HepG2 (cell line): ENCODE measurements around the gene RDH8. TPM values are rescaled to one million over a fixed set of nuclear protein-coding genes. Genes with fewer than 3 reads are reported as not detected.

Experiments
- ATAC-seq: fragments of 200-7000 bp; cut with Tn5 transposase; 3 replicates; pipeline ENCODE4 v1.9.1; 2020; ENCODE audit warnings: mild to moderate bottlenecking, moderate library complexity
- BruUV-seq: library from RNA; stranded (reverse); fragments of 400-500 nt; replicated peaks from 2 replicates; lab custom pipeline; 2021; lab: Mats Ljungman, UMichigan
- CTCF ChIA-PET: fragments of 300-600 bp; formaldehyde crosslinking; extraction: SDS; loops from one replicate; lab custom pipeline; 2021; ENCODE audit warnings: low total read pairs, inconsistent platforms, low intra/inter-chr PET ratio; lab: Yijun Ruan, JAX
- POLR2A ChIA-PET: fragments of 350-600 bp; sonication (Branson Sonifier 250); formaldehyde crosslinking; loops from one replicate; lab custom pipeline; 2020; ENCODE audit warnings: antibody characterized with exemption, inconsistent platforms; lab: Yijun Ruan, JAX
- DNase-seq: peaks from one replicate; pipeline ENCODE4 v3.0.0-alpha.2; 2015; ENCODE audit warnings: low spot score
- FAIRE-seq: peaks from 3 replicates; lab custom pipeline; 2011; peaks lifted over from hg19 to GRCh38; lab: Jason Lieb, UNC
- H2AFZ ChIP-seq: one replicate; pipeline ENCODE4 v1.6.1; 2011; ENCODE audit warnings: low read length, inconsistent platforms
- H3K27ac ChIP-seq: fragments of 300-600 bp; 3 replicates; pipeline ENCODE4 v1.8.0; 2011; ENCODE audit warnings: mixed run types, mild to moderate bottlenecking, mixed read lengths, low read length, inconsistent platforms; ENCODE audit not compliant: insufficient read depth; ENCODE audit errors: extremely low read length
- H3K27me3 ChIP-seq, 2 experiments: fragments of 200-600 bp in 1 of 2; 2 replicates in 1 of 2; 3 replicates in 1 of 2; pipeline versions ENCODE4 v1.6.0 to v1.8.0; 2011; ENCODE audit warnings: low read length in 2 of 2, mild to moderate bottlenecking in 2 of 2, moderate library complexity in 2 of 2, inconsistent platforms in 1 of 2; ENCODE audit not compliant: insufficient read depth in 2 of 2, control insufficient read depth in 1 of 2
- H3K36me3 ChIP-seq, 2 experiments: fragments of 200-600 bp in 1 of 2; replicated peaks in 1 of 2; 2 replicates in 1 of 2; 3 replicates in 1 of 2; pipeline versions ENCODE4 v1.5.1 to v1.8.0; 2011; ENCODE audit warnings: low read length in 2 of 2, inconsistent platforms in 1 of 2; ENCODE audit not compliant: insufficient read depth in 2 of 2, control insufficient read depth in 1 of 2
- H3K4me1 ChIP-seq: 2 replicates; pipeline ENCODE4 v1.5.1; 2012; ENCODE audit warnings: low read length, inconsistent platforms; ENCODE audit not compliant: insufficient read depth
- H3K4me2 ChIP-seq: 2 replicates; pipeline ENCODE4 v1.6.0; 2011; ENCODE audit warnings: low read depth, low read length, inconsistent platforms
- H3K4me3 ChIP-seq, 3 experiments: fragments of 200-600 bp in 1 of 3; sonication (generic), shearing (Covaris generic) in 1 of 3; replicated peaks in 1 of 3; 2 replicates each; pipeline ENCODE4 v1.5.1; 2011 to 2016; ENCODE audit warnings: low read length in 3 of 3, inconsistent platforms in 2 of 3, low read depth in 2 of 3, mild to moderate bottlenecking in 2 of 3, control low read depth in 1 of 3, mixed read lengths in 1 of 3; ENCODE audit not compliant: insufficient read depth in 1 of 3
- H3K79me2 ChIP-seq: one replicate; pipeline ENCODE4 v1.6.1; 2011; ENCODE audit warnings: low read length, inconsistent platforms; ENCODE audit not compliant: insufficient read depth
- H3K9ac ChIP-seq: 2 replicates; pipeline ENCODE4 v1.6.0; 2011; ENCODE audit warnings: mild to moderate bottlenecking, low read depth, low read length, inconsistent platforms; ENCODE audit not compliant: insufficient read depth
- H3K9me3 ChIP-seq: 2 replicates; pipeline ENCODE4 v1.5.1; 2012; ENCODE audit warnings: mild to moderate bottlenecking, low read length
- H4K20me1 ChIP-seq: 2 replicates; pipeline ENCODE4 v1.6.0; 2011; ENCODE audit warnings: inconsistent platforms, mild to moderate bottlenecking, low read length, moderate library complexity; ENCODE audit not compliant: insufficient read depth
- DNMT1 ChIP-seq: sonication (generic); formaldehyde crosslinking; IDR thresholded peaks from 2 replicates; pipeline ENCODE4 v1.5.1; 2020; ENCODE audit warnings: mild to moderate bottlenecking, missing genetic modification reagents
- GPBP1L1 ChIP-seq: sonication (generic); formaldehyde crosslinking; IDR thresholded peaks from 2 replicates; pipeline ENCODE4 v1.5.0; 2020; ENCODE audit warnings: mild to moderate bottlenecking, missing genetic modification reagents
- KDM4B ChIP-seq: sonication (generic); formaldehyde crosslinking; IDR thresholded peaks from 2 replicates; pipeline ENCODE4 v1.4.0; 2020; ENCODE audit warnings: missing genetic modification reagents
- NFIB ChIP-seq: sonication (generic); formaldehyde crosslinking; IDR thresholded peaks from 2 replicates; pipeline ENCODE4 v1.9.0; 2021; ENCODE audit warnings: missing genetic modification reagents, mild to moderate bottlenecking, borderline replicate concordance
- PCBP1 ChIP-seq: fragments of 200-400 bp; formaldehyde crosslinking; IDR thresholded peaks from 2 replicates; pipeline ENCODE4 v1.6.1; 2017; ENCODE audit warnings: mild to moderate bottlenecking, low read depth, low read length, borderline replicate concordance
- SCMH1 ChIP-seq: sonication (generic); formaldehyde crosslinking; IDR thresholded peaks from 2 replicates; pipeline ENCODE4 v1.9.0; 2021; ENCODE audit warnings: missing genetic modification reagents, mild to moderate bottlenecking, borderline replicate concordance
- SUZ12 ChIP-seq: fragments of 150-350 bp; IDR thresholded peaks from 2 replicates; pipeline ENCODE4 v1.6.1; 2014; ENCODE audit warnings: low read depth, low read length
- TFE3 ChIP-seq: IDR thresholded peaks from 2 replicates; pipeline ENCODE4 v1.6.1; 2016
- ZFP41 ChIP-seq: sonication (generic); formaldehyde crosslinking; IDR thresholded peaks from 2 replicates; pipeline ENCODE4 v1.4.0; 2020; ENCODE audit warnings: mild to moderate bottlenecking, missing genetic modification reagents, borderline replicate concordance
- ZNF577 ChIP-seq: sonication (generic); formaldehyde crosslinking; IDR thresholded peaks from 2 replicates; pipeline ENCODE4 v1.4.0; 2020; ENCODE audit warnings: mild to moderate bottlenecking, low read depth, missing genetic modification reagents, borderline replicate concordance
- ZSCAN25 ChIP-seq: sonication (generic); formaldehyde crosslinking; IDR thresholded peaks from 2 replicates; pipeline ENCODE4 v1.8.0; 2022; ENCODE audit warnings: mild to moderate bottlenecking, missing genetic modification reagents
- WGBS: methylation state at CpG from one replicate; pipeline ENCODE4 v1.1.6; 2017; ENCODE audit warnings: low lambda C conversion rate; 5-methylcytosine and 5-hydroxymethylcytosine counted together
- in situ Hi-C: cut with HindIII; loops from 2 replicates; pipeline ENCODE4 v1.10.0; 2017; ENCODE audit warnings: low pct_unique_long_range_greater_than_20kb; ENCODE audit not compliant: extremely low pct_ligation_motif_present
- intact Hi-C: fragments of 100-400 bp; cut with micrococcal nuclease; formaldehyde crosslinking; loops from one replicate; pipeline ENCODE4 v1.10.0; 2022; ENCODE audit not compliant: unreplicated experiment
- polyA plus RNA-seq, 8 experiments: library from polyadenylated mRNA; depleted of rRNA in 3 of 8; stranded (reverse) in 7 of 8; unstranded in 1 of 8; fragments of >200 nt; fragmentation: Illumina TruSeq in 4 of 8; extraction: Trizol in 4 of 8; gene quantifications; 2 replicates each; pipeline versions ENCODE4 v1.2.1 to v1.2.3, GENCODE V29; 2011 to 2016; ENCODE audit warnings: low read depth in 4 of 8, missing spikeins in 1 of 8, mixed read lengths in 1 of 8; ENCODE audit not compliant: insufficient read depth in 1 of 8
- total RNA-seq, 5 experiments: library from RNA; depleted of rRNA; stranded (reverse); fragments of >200 nt; fragmentation: Illumina TruSeq; extraction: Trizol; gene quantifications; 2 replicates each; pipeline ENCODE4 v1.2.3, GENCODE V29; 2016; ENCODE audit warnings: low read depth in 1 of 5
- TF ChIP-seq, protein P1 (sequence below): sonication (generic); formaldehyde crosslinking; IDR thresholded peaks from 2 replicates; pipeline ENCODE4 v1.8.1; 2023; ENCODE audit warnings: missing genetic modification reagents, inconsistent platforms, borderline replicate concordance
- TF ChIP-seq, protein P2 (sequence below): sonication (generic); formaldehyde crosslinking; IDR thresholded peaks from 2 replicates; pipeline ENCODE4 v1.4.0; 2020; ENCODE audit warnings: mild to moderate bottlenecking, low read depth, missing genetic modification reagents

Gene RDH8
- total and polyA plus RNA-seq, 2 of the 13 experiments (the other 11 are each of a cell fraction or from before 2014, with no cell fraction given): not detected

- in situ Hi-C loops: no loop called here
- Histone ChIP-seq H3K4me1 (no peaks in the 10 kb centered on the region), H2AFZ (no peak overlapping the region), H3K4me2 (no peak overlapping the region), H3K36me3 (no peaks in the 10 kb centered on the region), H3K27ac (no peak overlapping the region), H3K79me2 (no peaks in the 10 kb centered on the region), H3K27me3 (peaks cover 2 to 20% of the 10 kb centered on the region in 2 experiments; a peak in 3 of 5 replicates), H3K4me3 (no peak overlapping the region), H4K20me1 (no peaks in the 10 kb centered on the region), H3K9ac (no peak overlapping the region), H3K9me3 (no peaks in the 10 kb centered on the region)
- intact Hi-C loops: no loop called here
- TF ChIP-seq ZNF577 (CRISPR knock-in tag) (no peak), ZFP41 (CRISPR knock-in tag) (no peak), TFE3 (no peak)
- TF ChIP-seq, protein P1, sequence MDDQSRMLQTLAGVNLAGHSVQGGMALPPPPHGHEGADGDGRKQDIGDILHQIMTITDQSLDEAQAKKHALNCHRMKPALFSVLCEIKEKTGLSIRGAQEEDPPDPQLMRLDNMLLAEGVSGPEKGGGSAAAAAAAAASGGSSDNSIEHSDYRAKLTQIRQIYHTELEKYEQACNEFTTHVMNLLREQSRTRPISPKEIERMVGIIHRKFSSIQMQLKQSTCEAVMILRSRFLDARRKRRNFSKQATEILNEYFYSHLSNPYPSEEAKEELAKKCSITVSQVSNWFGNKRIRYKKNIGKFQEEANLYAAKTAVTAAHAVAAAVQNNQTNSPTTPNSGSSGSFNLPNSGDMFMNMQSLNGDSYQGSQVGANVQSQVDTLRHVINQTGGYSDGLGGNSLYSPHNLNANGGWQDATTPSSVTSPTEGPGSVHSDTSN (CRISPR knock-in tag): no peak
- CTCF ChIA-PET: no interaction called here
- ATAC-seq (no peak), FAIRE-seq (no peak), DNase-seq (no peak)
- 23% methylated on average over 8 of the region's 9 CpGs for WGBS
- POLR2A ChIA-PET: no interaction called here
- BruUV-seq: no TSS peak
Measured at GRCh38 chr19:10018786-10019185, 5.5 kb downstream of the RDH8 start.

- H3K9me3 ChIP-seq: no peaks in the 10 kb centered on the region
- CTCF ChIA-PET: no interaction called here
- no peak overlapping the region for H3K4me2 ChIP-seq
- WGBS: 44% methylated on average over 3 of the region's 5 CpGs
- in situ Hi-C loops: no loop called here
- DNase-seq: no peak
- no TSS peak for BruUV-seq
- no peaks in the 10 kb centered on the region for H3K36me3 ChIP-seq
- no peak overlapping the region for H2AFZ ChIP-seq
- no peaks in the 10 kb centered on the region for H4K20me1 ChIP-seq
- no peak for ATAC-seq
- H3K79me2 ChIP-seq: no peaks in the 10 kb centered on the region
- no peaks in the 10 kb centered on the region for H3K4me1 ChIP-seq
- H3K4me3 ChIP-seq: no peak overlapping the region
- no peak overlapping the region for H3K27ac ChIP-seq
- H3K9ac ChIP-seq: no peak overlapping the region
- intact Hi-C loops: no loop called here
- peaks cover 2 to 20% of the 10 kb centered on the region in 2 experiments; a peak in 3 of 5 replicates for H3K27me3 ChIP-seq
- POLR2A ChIA-PET: no interaction called here
- no peak for FAIRE-seq
- TF ChIP-seq SUZ12: no peak
- no peak for TF ChIP-seq NFIB (CRISPR knock-in tag)
- TF ChIP-seq GPBP1L1 (CRISPR knock-in tag): no peak
- TF ChIP-seq KDM4B (CRISPR knock-in tag): no peak
- TF ChIP-seq SCMH1 (CRISPR knock-in tag): no peak
- no peak for TF ChIP-seq PCBP1
- TF ChIP-seq ZSCAN25: no peak
- TF ChIP-seq, protein P2, sequence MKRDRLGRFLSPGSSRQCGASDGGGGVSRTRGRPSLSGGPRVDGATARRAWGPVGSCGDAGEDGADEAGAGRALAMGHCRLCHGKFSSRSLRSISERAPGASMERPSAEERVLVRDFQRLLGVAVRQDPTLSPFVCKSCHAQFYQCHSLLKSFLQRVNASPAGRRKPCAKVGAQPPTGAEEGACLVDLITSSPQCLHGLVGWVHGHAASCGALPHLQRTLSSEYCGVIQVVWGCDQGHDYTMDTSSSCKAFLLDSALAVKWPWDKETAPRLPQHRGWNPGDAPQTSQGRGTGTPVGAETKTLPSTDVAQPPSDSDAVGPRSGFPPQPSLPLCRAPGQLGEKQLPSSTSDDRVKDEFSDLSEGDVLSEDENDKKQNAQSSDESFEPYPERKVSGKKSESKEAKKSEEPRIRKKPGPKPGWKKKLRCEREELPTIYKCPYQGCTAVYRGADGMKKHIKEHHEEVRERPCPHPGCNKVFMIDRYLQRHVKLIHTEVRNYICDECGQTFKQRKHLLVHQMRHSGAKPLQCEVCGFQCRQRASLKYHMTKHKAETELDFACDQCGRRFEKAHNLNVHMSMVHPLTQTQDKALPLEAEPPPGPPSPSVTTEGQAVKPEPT (CRISPR knock-in tag): no peak
- no peak for TF ChIP-seq DNMT1 (CRISPR knock-in tag)
Measured at GRCh38 chr19:10019246-10019645, 6.0 kb downstream of the RDH8 start.
